KMS-11 (cell line): Measurements from ENCODE around the gene NEK2.

ENCODE experiments used
- H2AFZ ChIP-seq: fragments of 200-600 bp; sonication (generic); 2 replicates; pipeline ENCODE4 v1.6.1; 2016; ENCODE audit warnings: antibody characterized with exemption, mixed run types, low read depth
- H3K27ac ChIP-seq: fragments of 200-600 bp; sonication (generic); 2 replicates; pipeline ENCODE4 v1.6.1; 2016; ENCODE audit warnings: mild to moderate bottlenecking, mixed run types
- H3K27me3 ChIP-seq: fragments of 200-600 bp; sonication (generic); 2 replicates; pipeline ENCODE4 v1.6.1; 2017; ENCODE audit warnings: mild to moderate bottlenecking, low read depth, mixed run types, moderate library complexity; ENCODE audit not compliant: insufficient read depth
- H3K36me3 ChIP-seq: fragments of 200-600 bp; sonication (generic); 2 replicates; pipeline ENCODE4 v1.6.1; 2017; ENCODE audit warnings: mild to moderate bottlenecking, mixed run types; ENCODE audit not compliant: insufficient read depth
- H3K4me1 ChIP-seq: fragments of 200-600 bp; sonication (generic); 2 replicates; pipeline ENCODE4 v1.6.1; 2016; ENCODE audit warnings: mild to moderate bottlenecking, low read depth, mixed run types; ENCODE audit not compliant: poor library complexity, severe bottlenecking
- H3K4me2 ChIP-seq: fragments of 200-600 bp; sonication (generic); 2 replicates; pipeline ENCODE4 v1.7.0; 2016; ENCODE audit warnings: mild to moderate bottlenecking, mixed run types
- H3K4me3 ChIP-seq: fragments of 200-600 bp; sonication (generic); IDR thresholded peaks from 2 replicates; pipeline ENCODE4 v1.6.1; 2017; ENCODE audit warnings: low read depth, low read length, mixed read lengths; ENCODE audit not compliant: insufficient read depth
- H3K79me2 ChIP-seq: fragments of 200-600 bp; sonication (generic); 2 replicates; pipeline ENCODE4 v1.6.1; 2016; ENCODE audit warnings: low read depth, mixed run types; ENCODE audit not compliant: insufficient read depth
- H3K9ac ChIP-seq: fragments of 200-600 bp; sonication (generic); 2 replicates; pipeline ENCODE4 v1.6.1; 2016; ENCODE audit warnings: mild to moderate bottlenecking, mixed run types
- H4K20me1 ChIP-seq: fragments of 200-600 bp; sonication (generic); 2 replicates; pipeline ENCODE4 v1.6.1; 2016; ENCODE audit warnings: mild to moderate bottlenecking, mixed run types; ENCODE audit not compliant: insufficient read depth
- CTCF ChIP-seq: fragments of 200-600 bp; sonication (generic); conservative IDR thresholded peaks from 2 replicates; pipeline ENCODE4 v1.6.1; 2017; ENCODE audit warnings: low read depth, mild to moderate bottlenecking, antibody characterized with exemption, low read length, moderate library complexity, mixed read lengths

Gene NEK2

GRCh38 chr1:211641942-211642341 is 33.5 kb downstream of the NEK2 start:
- TF ChIP-seq CTCF: no peak
- H3K4me1 ChIP-seq: no peaks in the 10 kb centered on the region
- no peaks in the 10 kb centered on the region for H3K36me3 ChIP-seq
- H3K27ac ChIP-seq: no peak overlapping the region
- H3K9ac ChIP-seq: no peak overlapping the region
- H3K4me3 ChIP-seq: no peak overlapping the region
- H2AFZ ChIP-seq: no peak overlapping the region
- no peaks in the 10 kb centered on the region for H3K27me3 ChIP-seq
- H3K79me2 ChIP-seq: no peaks in the 10 kb centered on the region
- no peak overlapping the region for H3K4me2 ChIP-seq
- H4K20me1 ChIP-seq: no peaks in the 10 kb centered on the region

- Histone ChIP-seq H3K27me3 (no peaks in the 10 kb centered on the region), H3K4me2 (no peak overlapping the region), H3K4me1 (no peaks in the 10 kb centered on the region), H3K9ac (no peak overlapping the region), H3K4me3 (no peak overlapping the region), H3K27ac (no peak overlapping the region), H3K79me2 (no peaks in the 10 kb centered on the region), H4K20me1 (no peaks in the 10 kb centered on the region), H3K36me3 (no peaks in the 10 kb centered on the region), H2AFZ (no peak overlapping the region)
- no peak for TF ChIP-seq CTCF
These were observed 34.2 kb downstream of the NEK2 start for GRCh38 chr1:211641044-211641800.

GRCh38 chr1:211640301-211640630 is 35.2 kb downstream of the NEK2 start:
- Histone ChIP-seq H3K9ac (no peak overlapping the region), H3K27me3 (no peaks in the 10 kb centered on the region), H3K27ac (no peak overlapping the region), H3K79me2 (no peaks in the 10 kb centered on the region), H4K20me1 (no peaks in the 10 kb centered on the region), H3K36me3 (no peaks in the 10 kb centered on the region), H3K4me2 (no peak overlapping the region), H3K4me1 (no peaks in the 10 kb centered on the region), H2AFZ (no peak overlapping the region), H3K4me3 (no peak overlapping the region)
- no peak for TF ChIP-seq CTCF

GRCh38 chr1:211639475-211640300 is 35.7 kb downstream of the NEK2 start:
- no peaks in the 10 kb centered on the region for H3K27me3 ChIP-seq
- no peaks in the 10 kb centered on the region for H3K79me2 ChIP-seq
- no peaks in the 10 kb centered on the region for H3K4me1 ChIP-seq
- no peaks in the 10 kb centered on the region for H3K36me3 ChIP-seq
- no peak overlapping the region for H2AFZ ChIP-seq
- H3K4me2 ChIP-seq: no peak overlapping the region
- no peak overlapping the region for H3K4me3 ChIP-seq
- TF ChIP-seq CTCF: no peak
- H3K27ac ChIP-seq: no peak overlapping the region
- no peaks in the 10 kb centered on the region for H4K20me1 ChIP-seq
- H3K9ac ChIP-seq: no peak overlapping the region
